Keratinocyte (primary cell): ENCODE results near the gene CARD11. TPM values are rescaled to one million over a fixed set of nuclear protein-coding genes. Genes with fewer than 3 reads are reported as not detected.

Experiments
- DNase-seq: peaks from one replicate; pipeline ENCODE4 v3.0.0-alpha.2; 2011; ENCODE audit warnings: low read depth, missing footprints, low spot score
- FAIRE-seq: peaks from 2 replicates; lab custom pipeline; 2011; peaks lifted over from hg19 to GRCh38; lab: Jason Lieb, UNC
- H2AFZ ChIP-seq: 2 replicates; pipeline ENCODE4 v1.6.0; 2012; ENCODE audit warnings: low read length, control low read depth, inconsistent platforms; ENCODE audit not compliant: control insufficient read depth
- H3K27ac ChIP-seq: 2 replicates; pipeline ENCODE4 v1.5.1; 2011; ENCODE audit warnings: low read length; ENCODE audit not compliant: control insufficient read depth, insufficient read depth
- H3K27me3 ChIP-seq: 3 replicates; pipeline ENCODE4 v1.6.0; 2011; ENCODE audit warnings: low read length; ENCODE audit not compliant: control insufficient read depth, insufficient read depth; ENCODE audit errors: extremely low read depth
- H3K36me3 ChIP-seq, 2 experiments: 2 replicates in 1 of 2; 3 replicates in 1 of 2; pipeline ENCODE4 v1.5.1; 2011; ENCODE audit warnings: low read length in 2 of 2, mild to moderate bottlenecking in 1 of 2; ENCODE audit not compliant: control insufficient read depth in 2 of 2, insufficient read depth in 2 of 2; ENCODE audit errors: extremely low read depth in 1 of 2
- H3K4me1 ChIP-seq: 3 replicates; pipeline ENCODE4 v1.5.1; 2011; ENCODE audit warnings: low read length; ENCODE audit not compliant: control insufficient read depth, insufficient read depth; ENCODE audit errors: extremely low read depth
- H3K4me2 ChIP-seq: 3 replicates; pipeline ENCODE4 v1.6.0; 2011; ENCODE audit warnings: low read depth, low read length; ENCODE audit not compliant: control insufficient read depth, insufficient read depth; ENCODE audit errors: extremely low read depth
- H3K4me3 ChIP-seq, 3 experiments: fragments of 200-600 bp in 1 of 3; sonication (generic) in 1 of 3; 2 replicates in 2 of 3; 3 replicates in 1 of 3; pipeline ENCODE4 v1.5.1; 2011 to 2016; ENCODE audit warnings: low read length in 3 of 3, mild to moderate bottlenecking in 3 of 3, control low read depth in 2 of 3, inconsistent platforms in 1 of 3, low read depth in 1 of 3, mixed read lengths in 1 of 3, mixed run types in 1 of 3, moderate library complexity in 1 of 3; ENCODE audit not compliant: control insufficient read depth in 2 of 3, insufficient read depth in 2 of 3; ENCODE audit errors: extremely low read depth in 1 of 3
- H3K79me2 ChIP-seq: 2 replicates; pipeline ENCODE4 v1.6.0; 2012; ENCODE audit warnings: low read length; ENCODE audit not compliant: control insufficient read depth, insufficient read depth
- H3K9ac ChIP-seq: 3 replicates; pipeline ENCODE4 v1.6.0; 2011; ENCODE audit warnings: low read length; ENCODE audit not compliant: control insufficient read depth, insufficient read depth; ENCODE audit errors: extremely low read depth
- H3K9me1 ChIP-seq: 3 replicates; pipeline ENCODE4 v1.6.0; 2011; ENCODE audit warnings: low read length; ENCODE audit not compliant: control insufficient read depth, insufficient read depth; ENCODE audit errors: extremely low read depth
- H3K9me3 ChIP-seq: 2 replicates; pipeline ENCODE4 v1.5.1; 2012; ENCODE audit warnings: low read depth, low read length; ENCODE audit not compliant: control insufficient read depth
- H4K20me1 ChIP-seq: 3 replicates; pipeline ENCODE4 v1.6.0; 2011; ENCODE audit warnings: low read length; ENCODE audit not compliant: control insufficient read depth, insufficient read depth; ENCODE audit errors: extremely low read depth
- EZH2 ChIP-seq: IDR thresholded peaks from one replicate; pipeline ENCODE4 v1.6.1; 2012; ENCODE audit warnings: inconsistent platforms, mild to moderate bottlenecking, low read length, moderate library complexity
- dilution Hi-C: fragments of 300-500 bp; cut with MboI; formaldehyde crosslinking; loops from one replicate; pipeline ENCODE4 v1.7.0; 2020; ENCODE audit warnings: low sequenced_read_pairs; ENCODE audit not compliant: extremely low pct_ligation_motif_present
- polyA plus RNA-seq, 5 experiments: library from polyadenylated mRNA; depleted of rRNA in 3 of 5; stranded (reverse) in 3 of 5; stranded (forward) in 1 of 5; unstranded in 1 of 5; fragments of >200 nt; gene quantifications; 1 replicate in 1 of 5; 2 replicates in 3 of 5; 3 replicates in 1 of 5; pipeline versions ENCODE4 v1.2.1 to v1.2.3, GENCODE V29; 2011 to 2012; ENCODE audit warnings: missing spikeins in 2 of 5, low read depth in 1 of 5, low replicate concordance in 1 of 5
- TF ChIP-seq, protein P1 (sequence below), 3 experiments: IDR thresholded peaks in 1 of 3; conservative IDR thresholded peaks in 1 of 3; optimal IDR thresholded peaks in 1 of 3; 2 replicates in 2 of 3; 3 replicates in 1 of 3; pipeline versions ENCODE3 to v1.5.1; 2011; ENCODE audit warnings: low read length in 3 of 3, mild to moderate bottlenecking in 3 of 3, moderate library complexity in 2 of 3, control low read depth in 1 of 3, inconsistent platforms in 1 of 3; ENCODE audit not compliant: insufficient read depth in 2 of 3; ENCODE audit errors: extremely low read depth in 1 of 3

CARD11 gene
- polyA plus RNA-seq, 1 donor (not counting 4 experiments of a cell fraction or from before 2014, with no cell fraction given), result 4.3 TPM

- H2AFZ ChIP-seq, result peak overlapping the region; percentile 41
- H3K4me1 ChIP-seq, result peaks cover 15% of the 10 kb centered on the region
- peak overlapping the region; percentile 76 for H3K4me2 ChIP-seq
- no peaks in the 10 kb centered on the region for H3K36me3 ChIP-seq
- H3K27ac ChIP-seq, result peak overlapping the region; percentile 18
- no peak for TF ChIP-seq EZH2
- TF ChIP-seq, protein P1, sequence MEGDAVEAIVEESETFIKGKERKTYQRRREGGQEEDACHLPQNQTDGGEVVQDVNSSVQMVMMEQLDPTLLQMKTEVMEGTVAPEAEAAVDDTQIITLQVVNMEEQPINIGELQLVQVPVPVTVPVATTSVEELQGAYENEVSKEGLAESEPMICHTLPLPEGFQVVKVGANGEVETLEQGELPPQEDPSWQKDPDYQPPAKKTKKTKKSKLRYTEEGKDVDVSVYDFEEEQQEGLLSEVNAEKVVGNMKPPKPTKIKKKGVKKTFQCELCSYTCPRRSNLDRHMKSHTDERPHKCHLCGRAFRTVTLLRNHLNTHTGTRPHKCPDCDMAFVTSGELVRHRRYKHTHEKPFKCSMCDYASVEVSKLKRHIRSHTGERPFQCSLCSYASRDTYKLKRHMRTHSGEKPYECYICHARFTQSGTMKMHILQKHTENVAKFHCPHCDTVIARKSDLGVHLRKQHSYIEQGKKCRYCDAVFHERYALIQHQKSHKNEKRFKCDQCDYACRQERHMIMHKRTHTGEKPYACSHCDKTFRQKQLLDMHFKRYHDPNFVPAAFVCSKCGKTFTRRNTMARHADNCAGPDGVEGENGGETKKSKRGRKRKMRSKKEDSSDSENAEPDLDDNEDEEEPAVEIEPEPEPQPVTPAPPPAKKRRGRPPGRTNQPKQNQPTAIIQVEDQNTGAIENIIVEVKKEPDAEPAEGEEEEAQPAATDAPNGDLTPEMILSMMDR (optimal IDR thresholded peaks at IDR 0.05 in 1 of 3, IDR thresholded peaks at IDR 0.05 in 1 of 3, conservative IDR thresholded peaks at IDR 0.05 in 1 of 3; ENCODE audit: extremely low read depth in 1 of 3, insufficient read depth in 2 of 3, low read length in 3 of 3), result no peak
- H3K27me3 ChIP-seq, result no peaks in the 10 kb centered on the region
- DNase-seq (peak; percentile 23), FAIRE-seq (no peak)
- H3K79me2 ChIP-seq, result no peaks in the 10 kb centered on the region
- no peaks in the 10 kb centered on the region for H3K9me3 ChIP-seq
- no peaks in the 10 kb centered on the region for H4K20me1 ChIP-seq
- dilution Hi-C loops, result no loop called here
- peaks cover 2% of the 10 kb centered on the region for H3K9me1 ChIP-seq
- no peak overlapping the region for H3K9ac ChIP-seq
- peak overlapping the region in 1 of 3 experiments; percentile 13 for H3K4me3 ChIP-seq
Observed at GRCh38 chr7:3028071-3028757, 15.5 kb downstream of the CARD11 start.

- H3K9me1 ChIP-seq, result peaks cover 2% of the 10 kb centered on the region
- no peaks in the 10 kb centered on the region for H4K20me1 ChIP-seq
- H2AFZ ChIP-seq, result peak overlapping the region; percentile 85
- H3K9me3 ChIP-seq, result no peaks in the 10 kb centered on the region
- peak overlapping the region; percentile 25 for H3K9ac ChIP-seq
- H3K4me1 ChIP-seq, result peaks cover 15% of the 10 kb centered on the region
- DNase-seq (no peak), FAIRE-seq (no peak)
- H3K4me2 ChIP-seq, result peak overlapping the region; percentile 76
- H3K36me3 ChIP-seq, result no peaks in the 10 kb centered on the region
- peak overlapping the region; percentile 18 for H3K27ac ChIP-seq
- H3K4me3 ChIP-seq, result peak overlapping the region in 1 of 3 experiments; percentile 36
- dilution Hi-C loops, result no loop called here
- H3K79me2 ChIP-seq, result no peaks in the 10 kb centered on the region
- TF ChIP-seq, protein P1 (optimal IDR thresholded peaks at IDR 0.05 in 1 of 3, IDR thresholded peaks at IDR 0.05 in 1 of 3, conservative IDR thresholded peaks at IDR 0.05 in 1 of 3; ENCODE audit: extremely low read depth in 1 of 3, insufficient read depth in 2 of 3, low read length in 3 of 3), result no peak
- TF ChIP-seq EZH2, result no peak
- no peaks in the 10 kb centered on the region for H3K27me3 ChIP-seq
Observed at GRCh38 chr7:3027005-3027845, 16.4 kb downstream of the CARD11 start.
